GM18508 (cell line): ENCODE data around the gene RCAN2.
"Not testable (repeated sequence)": the region's sequence is repeated elsewhere in the genome, so short reads cannot be mapped to it uniquely, and the experiment has no call there.

Source experiments
- ATAC-seq: cut with Tn5 transposase; IDR thresholded peaks from one replicate; pipeline ENCODE4 v1.9.1; 2021; ENCODE audit warnings: moderate number of reproducible peaks; ENCODE audit not compliant: insufficient read depth, unreplicated experiment

RCAN2 gene

DNA sequence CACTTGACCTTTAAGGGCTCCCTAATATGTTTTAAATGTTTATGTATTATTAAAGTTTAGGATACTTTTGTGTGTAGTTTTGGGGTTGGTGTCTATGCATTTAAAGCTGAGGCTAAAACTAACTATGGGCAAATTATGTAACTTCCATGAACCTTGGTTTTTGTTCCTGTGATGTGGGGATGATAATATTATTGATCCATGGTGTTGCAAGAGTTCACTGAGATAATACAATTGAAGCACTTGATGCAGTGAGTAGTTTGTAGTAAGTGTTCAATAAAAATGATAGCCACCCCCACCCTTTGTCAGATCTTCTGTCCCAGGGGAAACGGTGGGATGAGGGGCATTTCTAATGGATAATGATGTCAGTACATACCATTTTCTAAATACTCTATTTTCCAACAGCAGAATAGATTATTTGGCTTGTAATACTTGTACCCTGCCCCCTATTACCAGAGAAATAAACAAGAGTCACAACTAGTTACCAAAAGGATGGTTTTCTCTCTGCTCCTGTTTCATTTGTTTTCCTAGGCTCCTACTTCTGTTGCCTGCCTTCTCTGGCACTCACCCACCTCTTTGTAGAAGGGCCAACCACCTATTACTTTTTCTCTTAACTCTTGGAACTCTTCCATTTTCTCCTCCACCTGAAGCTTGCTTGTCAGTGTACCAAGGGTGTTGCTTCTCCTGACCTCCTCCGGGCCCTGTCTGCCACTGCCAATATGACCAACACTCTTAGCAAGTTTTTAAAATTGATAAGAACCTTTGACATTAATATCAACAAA lies 97.9 kb downstream of the RCAN2 start:
- no peak for ATAC-seq

DNA sequence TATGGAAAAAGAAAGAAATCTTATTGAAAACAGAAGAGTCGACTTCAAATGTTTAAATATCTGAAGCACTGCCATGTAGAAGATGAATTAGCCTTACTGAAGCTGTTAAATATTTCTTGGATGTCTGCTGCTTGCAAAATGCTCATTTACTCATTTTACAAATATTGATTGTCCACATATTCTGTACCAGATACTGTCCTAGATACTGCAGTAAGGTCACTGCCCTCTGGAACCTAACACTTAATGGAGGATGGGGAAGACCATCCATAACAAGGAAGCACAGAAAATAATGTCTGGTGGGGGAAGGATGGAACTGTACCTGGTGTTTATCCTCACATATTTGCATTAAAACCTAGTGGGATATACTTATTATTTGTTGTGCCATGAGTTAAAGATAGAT lies 99.0 kb downstream of the RCAN2 start:
- ATAC-seq = no peak

DNA sequence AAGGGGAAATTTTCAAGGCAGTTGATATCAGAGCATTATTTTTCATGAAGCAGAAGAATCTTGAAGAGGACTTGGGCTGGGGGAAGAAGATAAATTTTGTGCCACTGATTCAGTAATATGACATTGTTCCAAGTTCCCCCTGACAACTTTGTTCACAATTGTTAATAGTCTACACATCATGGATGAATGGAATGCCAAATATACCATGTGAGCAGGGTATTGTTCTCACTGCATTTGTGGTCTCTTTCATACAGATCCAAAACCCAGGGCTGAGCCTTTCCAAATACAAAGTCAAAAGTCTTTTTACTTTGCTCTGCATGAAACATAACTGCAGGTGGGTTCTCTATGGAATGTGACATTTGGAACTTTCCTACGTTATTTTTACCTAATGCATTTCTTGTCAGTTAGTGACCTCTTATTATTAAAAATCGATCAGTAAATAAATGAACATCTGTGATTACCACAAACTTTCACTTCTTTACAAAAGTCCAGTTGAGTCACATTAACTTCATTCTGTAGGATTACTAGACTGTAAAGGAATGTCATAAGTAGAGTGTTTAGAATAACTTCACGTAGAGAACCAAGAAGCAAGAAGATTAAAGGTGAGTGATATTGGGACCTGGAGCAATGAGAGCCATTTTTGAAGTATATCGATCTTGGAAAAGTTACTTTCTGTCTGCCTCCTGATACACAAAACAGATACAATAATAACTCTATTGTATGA lies 100.9 kb downstream of the RCAN2 start:
- no peak for ATAC-seq

DNA sequence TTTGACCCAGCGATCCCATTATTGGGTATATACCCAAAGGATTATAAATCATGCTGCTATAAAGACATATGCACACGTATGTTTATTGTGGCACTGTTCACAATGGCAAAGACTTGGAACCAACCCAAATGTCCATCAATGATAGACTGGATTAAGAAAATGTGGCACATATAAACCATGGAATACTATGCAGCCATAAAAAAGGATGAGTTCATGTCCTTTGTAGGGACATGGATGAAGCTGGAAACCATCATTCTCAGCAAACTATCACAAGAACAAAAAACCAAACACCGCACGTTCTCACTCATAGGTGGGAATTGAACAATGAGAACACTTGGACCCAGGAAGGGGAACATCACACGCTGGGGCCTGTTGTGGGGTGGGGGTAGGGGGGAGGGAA lies 103.5 kb downstream of the RCAN2 start:
- not testable (repeated sequence) for ATAC-seq

DNA sequence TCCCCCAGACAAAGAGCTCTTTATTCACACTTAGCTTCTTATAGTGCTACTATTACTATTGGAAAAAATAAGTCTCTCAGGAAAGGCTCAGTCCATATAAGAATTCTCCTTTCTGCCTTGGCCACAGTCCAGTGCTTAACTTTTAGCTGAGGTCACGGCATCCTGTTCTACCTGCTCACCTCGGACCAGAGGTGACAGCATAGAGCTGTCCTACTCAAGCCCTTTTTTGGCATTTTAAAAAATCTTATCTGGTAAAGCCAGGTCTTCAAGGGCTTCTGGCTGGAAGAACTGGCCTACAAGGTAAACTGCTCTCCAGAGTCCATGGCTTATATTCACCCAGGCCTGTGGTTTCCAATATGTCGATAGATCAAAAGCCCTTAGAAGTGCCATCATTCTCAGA lies 109.7 kb downstream of the RCAN2 start:
- no peak for ATAC-seq

DNA sequence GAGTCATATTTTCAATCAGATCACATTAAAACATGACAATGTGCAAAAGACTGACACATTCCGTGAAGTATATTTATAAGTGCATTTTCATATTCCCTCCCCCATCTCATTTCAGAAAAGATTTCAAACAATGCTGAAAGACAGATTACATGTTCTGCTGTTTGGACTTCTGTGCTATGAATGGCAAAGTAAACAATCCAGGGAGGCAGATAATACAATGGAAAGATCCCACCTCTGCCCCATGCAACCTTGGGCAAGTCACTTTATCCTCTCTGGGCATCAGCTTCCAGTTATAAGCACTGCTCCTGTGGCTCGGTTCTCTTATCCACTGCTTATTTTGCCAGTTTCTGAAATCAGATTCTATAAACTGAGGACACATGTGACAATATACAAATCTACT lies 110.2 kb downstream of the RCAN2 start:
- ATAC-seq = no peak

DNA sequence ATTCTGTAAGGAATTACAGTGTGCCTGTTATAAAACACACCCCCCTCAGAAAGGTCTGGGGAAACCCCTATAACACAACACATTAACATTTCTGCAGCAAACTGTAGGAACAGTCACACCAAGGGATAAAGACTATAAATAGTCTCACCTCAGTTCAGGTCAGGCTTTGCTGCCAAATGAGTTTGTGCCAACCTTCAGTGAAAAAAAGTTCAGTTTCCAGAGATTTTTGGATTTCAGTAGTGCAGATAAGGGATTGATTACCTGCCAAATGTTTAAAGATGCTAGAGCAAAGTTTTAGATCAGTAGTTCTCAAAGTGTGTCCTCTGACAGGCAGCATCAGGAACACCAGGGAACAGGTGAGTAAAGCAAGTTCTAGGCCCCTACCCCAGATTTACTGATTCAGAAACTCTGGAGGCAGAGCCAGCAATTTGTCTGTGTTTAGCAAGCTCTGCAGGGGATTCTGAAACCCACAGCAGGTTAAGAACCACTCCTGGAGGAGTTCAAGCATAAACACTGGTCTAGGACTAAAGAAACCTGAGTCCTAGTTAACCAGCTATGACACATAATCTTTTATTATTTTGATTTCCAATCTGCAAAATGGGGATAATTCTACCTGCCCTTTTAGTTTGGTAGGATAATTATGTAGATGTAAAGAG lies 111.0 kb downstream of the RCAN2 start:
- ATAC-seq = no peak

DNA sequence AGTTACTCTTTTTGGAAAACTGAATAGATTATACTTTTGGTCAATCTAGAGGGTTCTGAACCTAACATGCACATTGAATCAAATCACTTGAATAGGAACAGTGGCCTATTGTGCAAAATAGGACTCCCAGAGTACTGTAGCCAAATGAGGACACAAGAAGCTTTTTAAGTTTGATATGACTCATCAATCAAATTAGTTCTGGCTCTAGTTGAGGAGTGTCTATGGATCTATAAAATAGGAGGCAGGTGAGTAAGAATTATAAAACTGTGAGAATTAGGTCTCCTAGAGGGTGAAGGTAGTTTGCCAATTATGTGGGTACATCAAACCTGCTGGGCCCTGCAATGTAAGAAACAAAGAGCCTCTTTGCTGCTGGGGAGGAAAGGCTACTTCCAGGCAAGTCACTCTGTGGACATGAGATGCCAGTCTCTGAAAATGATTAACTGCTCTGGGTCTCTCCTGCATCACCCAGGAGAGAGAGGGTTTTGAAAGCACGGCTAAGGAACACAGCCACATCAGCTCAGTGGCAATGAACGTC lies 112.3 kb downstream of the RCAN2 start:
- ATAC-seq = no peak

DNA sequence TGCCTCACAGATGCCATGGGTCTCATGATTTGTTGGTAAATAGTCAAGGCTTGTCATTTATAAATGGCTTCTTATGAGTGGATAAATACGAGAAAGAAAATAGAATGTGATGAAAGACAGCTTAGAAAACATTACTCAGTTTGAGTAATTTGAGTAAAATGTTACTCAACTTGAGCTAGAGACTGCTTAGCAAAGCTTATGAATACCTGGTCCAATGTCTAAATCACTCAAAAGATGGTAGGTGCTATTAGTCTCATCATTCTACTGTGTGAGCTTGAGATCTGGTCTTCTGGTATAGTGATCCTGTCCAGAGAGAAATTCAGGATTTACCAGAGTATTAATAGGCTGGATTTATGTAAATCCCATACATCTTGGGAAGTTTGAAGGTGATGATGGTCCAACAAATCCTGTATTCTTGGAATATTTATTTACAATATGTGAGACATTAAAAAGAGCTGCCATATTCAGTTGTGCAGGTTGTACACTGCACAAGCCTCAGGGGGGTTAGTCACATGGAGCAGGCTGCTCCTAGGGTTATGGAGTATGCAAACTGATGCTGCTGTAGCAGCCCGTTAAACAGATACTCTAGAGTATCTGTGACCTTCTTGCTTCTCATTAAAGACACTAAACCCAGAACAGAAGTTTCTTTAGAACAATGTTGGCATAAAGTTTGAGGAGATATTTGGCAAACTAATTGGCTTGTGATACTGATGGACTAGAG lies 112.9 kb downstream of the RCAN2 start:
- ATAC-seq = no peak

DNA sequence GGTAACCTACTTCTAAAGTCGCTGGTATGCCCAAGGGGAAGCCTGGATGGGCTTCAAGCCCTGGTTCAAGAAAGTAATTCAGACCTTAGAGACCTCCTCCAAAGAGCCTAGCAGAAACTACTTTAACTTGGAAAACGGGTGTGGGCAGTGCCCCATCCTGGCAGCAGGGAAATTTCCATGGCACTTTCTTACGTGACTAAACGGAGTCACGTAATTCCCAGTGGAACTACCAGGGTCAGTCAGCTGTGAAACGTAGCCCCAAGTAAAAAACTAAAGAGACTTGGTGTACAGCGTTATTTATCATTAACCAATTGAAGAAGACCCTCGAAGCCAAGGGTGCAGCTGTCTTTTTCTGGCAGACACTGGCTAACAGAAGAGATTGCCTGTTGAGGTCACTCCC lies 114.0 kb downstream of the RCAN2 start:
- no peak for ATAC-seq

DNA sequence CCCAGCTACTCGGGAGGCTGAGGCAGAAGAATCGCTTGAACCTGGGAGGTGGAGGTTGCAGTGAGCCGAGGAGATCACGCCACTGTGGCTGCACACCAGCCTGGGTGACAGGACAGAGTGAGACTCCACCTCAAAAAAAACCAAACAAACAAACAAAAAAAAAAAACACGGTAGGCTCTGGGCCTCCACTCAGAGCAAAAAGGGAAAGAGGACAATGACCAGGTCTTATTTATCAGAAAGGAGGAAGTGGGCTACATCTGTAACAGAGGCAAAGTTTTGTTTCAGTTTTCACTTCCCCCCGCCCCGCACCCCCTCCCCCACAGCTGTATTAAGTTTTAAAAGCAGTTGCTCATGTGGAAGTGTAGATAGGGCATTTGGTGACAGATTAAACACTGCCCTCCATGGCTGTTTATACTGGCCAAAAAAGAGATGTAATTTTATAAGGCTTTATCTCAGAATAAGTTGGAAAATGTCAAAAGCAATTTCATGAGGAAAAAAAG lies 114.6 kb downstream of the RCAN2 start:
- ATAC-seq = peak; percentile 84

DNA sequence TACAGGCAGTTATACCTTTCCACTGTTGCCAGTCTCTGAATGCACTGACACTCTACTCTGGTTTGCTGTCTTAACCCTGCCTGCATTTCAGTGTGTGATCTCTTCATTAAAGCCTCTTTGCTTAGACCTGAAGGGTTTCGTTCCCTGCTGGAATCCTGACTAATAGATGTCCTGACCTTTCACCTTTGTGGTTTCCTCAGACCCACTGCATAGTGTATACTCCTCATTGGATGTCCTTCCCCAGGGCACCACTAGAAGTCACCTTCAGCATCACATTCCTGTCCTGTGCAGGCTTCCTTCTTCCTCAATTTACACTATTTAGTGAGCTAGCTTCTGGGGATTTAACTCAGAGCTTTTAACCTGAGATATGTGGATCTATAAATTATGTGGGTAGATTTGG lies 120.6 kb downstream of the RCAN2 start:
- ATAC-seq = no peak

DNA sequence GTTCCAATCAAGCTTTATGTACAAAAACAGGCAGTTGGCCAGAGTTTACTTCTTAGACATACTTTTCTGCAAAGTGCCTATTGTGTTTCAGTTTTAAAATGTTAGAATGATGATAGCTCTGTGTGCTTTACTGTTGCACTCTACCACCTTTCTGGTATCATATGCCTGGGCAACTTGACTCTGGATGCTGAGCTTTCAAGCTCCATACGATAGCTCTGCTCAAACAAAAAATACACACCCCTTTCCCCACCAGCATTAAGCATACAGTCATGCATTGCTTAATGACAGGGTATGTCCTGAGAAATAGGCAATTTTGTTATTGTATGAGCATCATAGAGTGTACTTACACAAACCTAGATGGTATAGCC lies 123.1 kb downstream of the RCAN2 start:
- no peak for ATAC-seq

DNA sequence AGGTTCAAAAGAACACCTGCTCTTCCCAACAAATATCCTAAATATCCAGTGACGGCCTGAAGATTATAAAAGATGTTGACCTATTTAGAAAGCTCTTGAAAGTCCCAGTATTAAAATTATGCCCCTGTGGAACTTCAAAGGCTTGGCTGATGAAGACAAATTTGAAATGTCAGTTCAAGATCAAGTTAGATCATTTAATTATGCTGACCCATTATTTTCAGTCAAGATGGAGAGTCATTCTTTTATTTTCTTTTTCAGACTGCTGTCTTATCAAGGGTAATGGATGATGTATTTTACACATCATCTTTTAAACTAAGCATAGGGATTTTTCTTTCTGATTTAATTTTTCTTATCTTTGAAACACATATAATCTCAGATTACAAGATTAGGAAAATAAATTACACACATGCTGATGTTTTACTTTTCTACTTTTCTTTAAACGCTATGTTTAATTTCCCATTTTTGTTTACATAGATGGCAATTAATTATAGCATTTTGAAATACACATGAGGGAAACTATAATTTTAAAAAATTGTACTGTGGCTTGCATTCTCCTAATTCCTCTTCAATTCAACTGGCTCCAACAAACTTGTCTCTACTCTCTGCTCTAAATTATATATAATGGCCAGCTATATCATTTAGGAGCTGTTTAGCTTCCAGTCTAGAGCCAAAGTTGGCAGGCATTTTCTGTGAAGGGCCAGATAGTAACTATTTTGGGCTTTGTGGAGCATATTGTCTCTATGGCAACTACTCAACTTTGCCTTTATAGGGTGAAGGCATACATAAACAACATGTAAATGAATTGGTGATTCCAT lies 123.7 kb downstream of the RCAN2 start:
- ATAC-seq = no peak

DNA sequence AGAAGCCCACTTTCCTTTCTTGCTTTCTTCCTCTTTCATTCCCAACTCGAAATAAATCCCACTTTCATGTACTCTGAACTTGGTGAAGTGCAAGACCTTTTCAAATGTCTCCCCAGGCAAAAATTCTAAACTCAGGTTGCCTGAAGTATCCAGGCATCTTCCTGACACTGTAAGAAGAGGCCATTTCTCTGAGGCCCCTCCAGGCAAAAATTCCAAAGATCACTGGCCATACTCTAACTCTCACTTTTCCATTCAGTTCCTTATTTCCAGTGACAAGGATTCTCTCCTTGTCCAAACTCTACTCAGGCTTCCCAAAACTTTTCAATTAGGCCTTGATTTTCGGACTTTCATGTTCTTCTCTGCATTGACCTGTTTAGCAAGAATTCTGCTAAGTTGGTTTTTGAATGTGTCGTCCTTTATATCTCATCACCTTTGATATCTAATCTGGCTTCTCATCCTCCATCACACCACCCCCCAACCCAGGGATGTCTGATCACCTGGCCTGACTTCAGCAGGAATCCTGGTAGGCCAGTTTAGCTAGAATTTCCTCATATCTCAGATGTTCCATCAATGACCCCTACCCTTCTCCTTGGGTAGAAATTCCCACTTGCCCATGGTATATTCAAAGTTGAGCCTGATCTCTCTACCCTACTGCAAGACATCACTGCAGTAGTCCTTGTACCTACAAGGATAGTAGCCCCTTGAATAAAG lies 124.9 kb downstream of the RCAN2 start:
- no peak for ATAC-seq

DNA sequence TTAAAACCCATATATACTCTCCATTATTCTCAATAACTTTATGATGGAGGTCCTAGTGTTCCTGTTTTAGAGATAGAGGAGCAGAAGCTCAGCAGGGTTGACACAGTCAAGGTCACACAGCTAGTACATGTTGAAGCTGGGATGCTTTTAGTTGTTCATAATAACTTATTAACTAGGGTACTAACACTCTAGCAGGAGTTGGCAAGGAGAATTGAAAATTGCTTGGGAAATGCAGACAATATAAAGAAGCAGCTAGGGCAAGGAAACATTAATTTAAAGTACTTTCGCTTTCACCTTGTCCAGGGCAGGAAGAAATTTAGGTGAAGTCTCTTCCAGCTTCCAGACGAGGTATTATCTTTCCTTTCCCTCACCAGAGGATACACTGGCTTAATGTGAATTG lies 133.7 kb downstream of the RCAN2 start:
- ATAC-seq = no peak

DNA sequence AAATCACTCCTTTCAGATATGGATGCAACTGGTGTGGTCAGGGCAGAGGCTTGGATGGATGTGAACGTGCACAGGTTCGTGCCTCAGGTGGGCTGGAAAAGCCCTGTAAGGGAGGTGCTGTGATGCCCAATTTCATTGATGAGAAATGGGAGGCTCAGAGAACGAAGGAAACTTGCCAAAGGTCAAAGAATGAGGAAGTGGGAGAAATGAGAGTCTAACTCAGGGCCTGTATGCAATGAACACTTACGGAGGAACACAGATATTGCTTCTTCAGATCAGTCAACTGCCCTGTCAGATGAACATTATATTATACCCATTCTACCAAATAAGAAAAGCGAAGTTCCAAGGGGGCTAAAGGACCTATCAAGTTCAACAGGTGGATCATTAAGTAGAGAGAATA lies 134.7 kb downstream of the RCAN2 start:
- no peak for ATAC-seq

DNA sequence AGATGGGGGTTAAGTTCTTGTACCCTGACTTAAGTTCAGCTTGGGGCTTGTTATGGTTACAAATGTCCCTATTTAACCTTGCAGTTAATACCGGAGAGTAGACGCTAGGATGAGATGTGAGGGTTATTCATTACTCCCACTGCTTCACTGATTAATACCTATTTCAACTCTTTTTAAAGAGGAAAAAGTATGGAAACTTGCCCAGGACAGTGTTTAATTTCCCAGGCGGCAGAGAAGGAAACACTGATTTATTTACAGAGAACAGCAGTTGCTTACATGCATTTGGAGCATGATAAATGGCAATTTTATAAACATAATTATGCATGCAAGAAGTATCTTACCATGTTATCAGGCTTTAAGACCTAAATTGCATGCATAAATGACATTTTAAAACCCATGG lies 137.7 kb downstream of the RCAN2 start:
- no peak for ATAC-seq
